T-helper 17 cell (primary cell): ENCODE results near the gene ZSCAN25. TPM values are rescaled to one million over a fixed set of nuclear protein-coding genes. Genes with fewer than 3 reads are reported as not detected.
"Not testable (repeated sequence)": the region's sequence is repeated elsewhere in the genome, so short reads cannot be mapped to it uniquely, and the experiment has no call there.

ENCODE experiments used
- ATAC-seq: fragments of 150-1000 bp; cut with Tn5 transposase; 2 replicates; pipeline ENCODE4 v1.10.0; 2021; ENCODE audit warnings: mild to moderate bottlenecking, moderate library complexity
- DNase-seq, 3 donors: peaks; one replicate each; pipeline versions ENCODE4 v3.0.0 to v3.0.0-alpha.2; 2020 to 2021
- H3K9me3 ChIP-seq: one replicate; pipeline ENCODE4 v1.7.0; 2013; ENCODE audit warnings: low read length, mild to moderate bottlenecking; ENCODE audit not compliant: control insufficient read depth, poor library complexity, severe bottlenecking
- H3K27ac Mint-ChIP-seq: one replicate; pipeline ENCODE4 v1.8.0; 2022; ENCODE audit warnings: mild to moderate bottlenecking, moderate library complexity, mixed read lengths
- H3K27me3 Mint-ChIP-seq: one replicate; pipeline ENCODE4 v1.8.0; 2022; ENCODE audit warnings: mixed read lengths
- H3K36me3 Mint-ChIP-seq: one replicate; pipeline ENCODE4 v1.8.0; 2022; ENCODE audit warnings: low read depth, mixed read lengths
- H3K4me1 Mint-ChIP-seq: one replicate; pipeline ENCODE4 v1.8.0; 2022; ENCODE audit warnings: mild to moderate bottlenecking, mixed read lengths
- H3K4me3 Mint-ChIP-seq: one replicate; pipeline ENCODE4 v1.8.0; 2022; ENCODE audit warnings: mild to moderate bottlenecking, moderate library complexity, mixed read lengths
- total RNA-seq, 4 donors: library from RNA in 2 of 4; stranded (reverse) in 2 of 4; gene quantifications; one replicate each; pipeline ENCODE4 v1.2.3 and lab custom pipeline; 2022 to 2026

The ZSCAN25 gene
- total RNA-seq, 2 donors from 2014 or later = 29.8 to 34.4 TPM

GRCh38 chr7:99639267-99639666 is 22.5 kb downstream of the ZSCAN25 start:
- no peak for DNase-seq
- H3K4me1 Mint-ChIP-seq = peaks cover 7% of the 10 kb centered on the region
- no peak overlapping the region for H3K4me3 Mint-ChIP-seq
- peaks cover 5% of the 10 kb centered on the region for H3K36me3 Mint-ChIP-seq
- peak overlapping the region; percentile 19 for H3K27ac Mint-ChIP-seq
- ATAC-seq = no peak
- H3K9me3 ChIP-seq = no peaks in the 10 kb centered on the region
- H3K27me3 Mint-ChIP-seq = no peaks in the 10 kb centered on the region

DNA sequence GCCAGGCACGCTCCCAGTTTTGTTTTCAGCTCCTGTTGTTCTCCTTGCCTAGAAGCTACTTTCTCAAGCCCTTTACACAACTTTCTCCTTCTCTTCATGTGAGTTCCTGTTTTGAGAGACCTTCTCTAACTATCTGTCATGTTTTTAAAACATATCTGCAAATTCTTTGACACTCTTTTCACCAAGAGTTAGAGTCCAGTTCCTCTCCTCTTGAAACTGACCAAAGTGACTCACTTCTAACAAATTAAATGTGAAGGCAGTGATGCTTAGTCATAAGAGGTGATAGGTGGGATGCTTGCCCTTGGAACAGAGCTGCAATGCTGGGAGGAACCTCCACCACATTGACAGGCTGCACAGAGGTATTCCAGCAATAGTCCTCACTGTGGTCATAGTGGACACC is 25.3 kb downstream of the ZSCAN25 start:
- no peaks in the 10 kb centered on the region for H3K9me3 ChIP-seq
- Mint-ChIP-seq H3K4me3 (no peak overlapping the region), H3K36me3 (peaks cover 10% of the 10 kb centered on the region), H3K27me3 (no peaks in the 10 kb centered on the region), H3K4me1 (peaks cover 8% of the 10 kb centered on the region), H3K27ac (no peak overlapping the region)
- no peak for ATAC-seq
- DNase-seq = no peak

- Mint-ChIP-seq H3K4me1 (peaks cover 12% of the 10 kb centered on the region), H3K4me3 (peak overlapping the region; percentile 19), H3K36me3 (peaks cover 13% of the 10 kb centered on the region), H3K27me3 (no peaks in the 10 kb centered on the region), H3K27ac (no peak overlapping the region)
- H3K9me3 ChIP-seq = no peaks in the 10 kb centered on the region
- ATAC-seq (no peak), DNase-seq (no peak)
Measured at GRCh38 chr7:99643464-99643863, 26.7 kb downstream of the ZSCAN25 start.

GRCh38 chr7:99644431-99644830 is 27.7 kb downstream of the ZSCAN25 start:
- H3K27me3 Mint-ChIP-seq = no peaks in the 10 kb centered on the region
- no peak overlapping the region for H3K27ac Mint-ChIP-seq
- H3K36me3 Mint-ChIP-seq = peaks cover 13% of the 10 kb centered on the region
- DNase-seq (no peak), ATAC-seq (no peak)
- peaks cover 12% of the 10 kb centered on the region for H3K4me1 Mint-ChIP-seq
- H3K4me3 Mint-ChIP-seq = no peak overlapping the region
- H3K9me3 ChIP-seq = no peaks in the 10 kb centered on the region

DNA sequence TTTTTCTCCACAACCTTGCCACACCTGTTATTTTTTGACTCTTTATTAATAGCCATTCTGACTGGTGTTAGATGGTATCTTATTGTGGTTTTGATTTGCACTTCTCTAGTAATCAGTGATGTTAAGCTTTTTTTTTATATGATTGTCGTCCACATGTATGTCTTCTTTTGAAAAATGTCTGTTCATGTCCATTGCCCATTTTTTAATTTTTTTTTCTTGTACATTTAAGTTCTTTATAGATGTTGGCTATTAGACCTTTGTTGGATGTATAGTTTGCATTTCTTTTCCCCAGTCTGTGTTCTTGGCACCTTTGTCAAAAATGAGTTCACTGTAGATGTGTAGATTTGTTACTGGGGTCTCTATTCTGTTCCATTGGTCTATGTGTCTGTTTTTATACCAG is 28.8 kb downstream of the ZSCAN25 start:
- Mint-ChIP-seq H3K4me3 (no peak overlapping the region), H3K4me1 (peaks cover 11% of the 10 kb centered on the region), H3K27ac (no peak overlapping the region), H3K27me3 (no peaks in the 10 kb centered on the region), H3K36me3 (peaks cover 14% of the 10 kb centered on the region)
- ATAC-seq = no peak
- H3K9me3 ChIP-seq = no peaks in the 10 kb centered on the region
- DNase-seq = no peak

DNA sequence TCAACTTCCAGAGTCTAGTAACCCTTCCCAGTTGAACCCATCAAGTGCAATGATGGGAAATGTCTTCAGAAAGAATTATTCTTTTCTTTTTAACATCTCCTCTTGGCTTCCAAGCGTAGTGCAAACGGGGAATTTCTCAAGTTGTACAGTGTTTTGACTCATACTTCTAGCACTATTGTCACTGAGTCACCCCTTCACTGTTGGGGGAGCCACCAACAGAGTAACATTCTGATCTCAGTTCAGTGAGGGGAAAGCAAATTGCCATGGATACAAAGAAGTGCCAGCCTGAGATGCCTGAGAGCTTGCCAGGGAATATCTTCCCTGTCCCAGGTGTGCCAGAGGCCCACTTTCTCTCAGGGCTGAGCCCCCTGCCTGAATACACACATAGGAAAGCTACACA is 32.1 kb downstream of the ZSCAN25 start:
- Mint-ChIP-seq H3K27ac (no peak overlapping the region), H3K36me3 (peaks cover 13% of the 10 kb centered on the region), H3K4me1 (peaks cover 11% of the 10 kb centered on the region), H3K4me3 (no peak overlapping the region), H3K27me3 (no peaks in the 10 kb centered on the region)
- DNase-seq (no peak), ATAC-seq (no peak)
- no peaks in the 10 kb centered on the region for H3K9me3 ChIP-seq

DNA sequence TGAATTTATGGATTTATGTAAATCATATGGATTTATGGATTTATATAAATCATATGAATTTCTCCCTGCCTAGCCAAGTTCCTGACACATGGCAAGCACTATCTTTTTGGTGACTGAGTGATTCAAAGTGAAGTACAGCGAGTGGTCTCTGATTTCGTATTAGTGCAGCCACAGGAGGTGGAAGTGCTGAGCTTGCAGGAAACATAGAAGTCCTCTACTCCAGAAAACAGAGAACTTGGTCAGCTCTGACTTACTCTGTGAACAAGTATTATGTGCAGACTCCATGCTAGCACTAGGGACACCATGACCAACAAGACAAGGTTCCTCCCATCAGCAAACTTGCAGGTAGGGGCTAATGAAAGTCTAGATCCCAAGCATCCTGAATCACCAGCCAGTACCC is 34.5 kb downstream of the ZSCAN25 start:
- DNase-seq = no peak
- Mint-ChIP-seq H3K36me3 (peaks cover 6% of the 10 kb centered on the region), H3K27me3 (no peaks in the 10 kb centered on the region), H3K27ac (no peak overlapping the region), H3K4me3 (no peak overlapping the region), H3K4me1 (peaks cover 8% of the 10 kb centered on the region)
- H3K9me3 ChIP-seq = no peaks in the 10 kb centered on the region
- ATAC-seq = no peak

- Mint-ChIP-seq H3K4me3 (no peak overlapping the region), H3K27me3 (no peaks in the 10 kb centered on the region), H3K36me3 (peaks cover 2% of the 10 kb centered on the region), H3K4me1 (peaks cover 6% of the 10 kb centered on the region), H3K27ac (no peak overlapping the region)
- no peak for ATAC-seq
- no peak for DNase-seq
- no peaks in the 10 kb centered on the region for H3K9me3 ChIP-seq
Measured at GRCh38 chr7:99652671-99653070, 35.9 kb downstream of the ZSCAN25 start.

- not testable (repeated sequence) for H3K9me3 ChIP-seq, ATAC-seq, H3K27me3 Mint-ChIP-seq, DNase-seq, H3K4me3 Mint-ChIP-seq, H3K36me3 Mint-ChIP-seq, H3K4me1 Mint-ChIP-seq, H3K27ac Mint-ChIP-seq
Measured at GRCh38 chr7:99653269-99653668, 36.5 kb downstream of the ZSCAN25 start.

DNA sequence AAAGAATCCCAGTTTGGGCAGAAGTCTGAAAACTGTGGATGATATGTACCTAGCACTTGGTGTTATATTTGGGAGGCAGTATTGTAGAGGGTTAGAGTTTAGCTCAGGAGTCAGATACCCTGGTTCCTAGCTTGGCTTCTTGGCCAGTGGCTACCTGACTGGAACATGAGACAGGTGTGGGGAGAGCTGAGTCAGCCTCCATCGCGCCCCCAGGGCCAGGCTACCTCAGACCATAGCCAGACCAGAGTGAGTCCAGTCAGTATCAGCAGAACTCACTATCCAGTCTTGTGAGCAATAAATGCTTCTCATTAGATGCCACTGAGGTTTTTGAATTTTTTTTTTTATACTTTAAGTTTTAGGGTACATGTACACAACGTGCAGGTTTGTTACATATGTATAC is 37.0 kb downstream of the ZSCAN25 start:
- Mint-ChIP-seq H3K4me3 (no peak overlapping the region), H3K36me3 (peaks cover 2% of the 10 kb centered on the region), H3K4me1 (peaks cover 3% of the 10 kb centered on the region), H3K27ac (no peak overlapping the region), H3K27me3 (no peaks in the 10 kb centered on the region)
- ATAC-seq = no peak
- DNase-seq = no peak
- no peaks in the 10 kb centered on the region for H3K9me3 ChIP-seq

DNA sequence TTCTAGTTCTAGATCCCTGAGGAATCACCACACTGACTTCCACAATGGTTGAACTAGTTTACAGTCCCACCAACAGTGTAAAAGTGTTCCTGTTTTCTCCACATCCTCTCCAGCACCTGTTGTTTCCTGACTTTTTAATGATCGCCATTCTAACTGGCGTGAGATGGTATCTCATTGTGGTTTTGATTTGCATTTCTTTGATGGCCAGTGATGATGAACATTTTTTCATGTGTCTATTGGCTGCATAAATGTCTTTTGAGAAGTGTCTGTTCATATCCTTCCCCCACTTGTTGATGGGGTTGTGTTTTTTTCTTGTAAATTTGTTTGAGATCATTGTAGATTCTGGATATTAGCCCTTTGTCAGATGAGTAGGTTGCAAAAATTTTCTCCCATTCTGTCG is 37.9 kb downstream of the ZSCAN25 start:
- not testable (repeated sequence) for H3K9me3 ChIP-seq, H3K27ac Mint-ChIP-seq, ATAC-seq, H3K4me3 Mint-ChIP-seq, H3K27me3 Mint-ChIP-seq, H3K36me3 Mint-ChIP-seq, H3K4me1 Mint-ChIP-seq, DNase-seq

DNA sequence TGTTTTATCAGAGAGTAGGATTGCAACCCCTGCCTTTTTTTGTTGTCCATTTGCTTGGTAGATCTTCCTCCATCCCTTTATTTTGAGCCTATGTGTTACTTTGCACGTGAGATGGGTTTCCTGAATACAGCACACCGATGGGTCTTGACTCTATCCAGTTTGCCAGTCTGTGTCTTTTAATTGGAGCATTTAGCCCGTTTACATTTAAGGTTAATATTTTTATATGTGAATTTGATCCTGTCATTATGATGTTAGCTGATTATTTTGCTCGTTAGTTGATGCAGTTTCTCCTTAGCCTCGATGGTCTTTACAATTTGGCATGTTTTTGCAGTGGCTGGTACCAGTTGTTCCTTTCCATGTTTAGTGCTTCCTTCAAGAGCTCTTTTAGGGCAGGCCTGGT is 41.1 kb downstream of the ZSCAN25 start:
- H3K27me3 Mint-ChIP-seq, H3K27ac Mint-ChIP-seq, H3K36me3 Mint-ChIP-seq, H3K4me3 Mint-ChIP-seq, H3K9me3 ChIP-seq, ATAC-seq, H3K4me1 Mint-ChIP-seq, DNase-seq: not testable (repeated sequence)

DNA sequence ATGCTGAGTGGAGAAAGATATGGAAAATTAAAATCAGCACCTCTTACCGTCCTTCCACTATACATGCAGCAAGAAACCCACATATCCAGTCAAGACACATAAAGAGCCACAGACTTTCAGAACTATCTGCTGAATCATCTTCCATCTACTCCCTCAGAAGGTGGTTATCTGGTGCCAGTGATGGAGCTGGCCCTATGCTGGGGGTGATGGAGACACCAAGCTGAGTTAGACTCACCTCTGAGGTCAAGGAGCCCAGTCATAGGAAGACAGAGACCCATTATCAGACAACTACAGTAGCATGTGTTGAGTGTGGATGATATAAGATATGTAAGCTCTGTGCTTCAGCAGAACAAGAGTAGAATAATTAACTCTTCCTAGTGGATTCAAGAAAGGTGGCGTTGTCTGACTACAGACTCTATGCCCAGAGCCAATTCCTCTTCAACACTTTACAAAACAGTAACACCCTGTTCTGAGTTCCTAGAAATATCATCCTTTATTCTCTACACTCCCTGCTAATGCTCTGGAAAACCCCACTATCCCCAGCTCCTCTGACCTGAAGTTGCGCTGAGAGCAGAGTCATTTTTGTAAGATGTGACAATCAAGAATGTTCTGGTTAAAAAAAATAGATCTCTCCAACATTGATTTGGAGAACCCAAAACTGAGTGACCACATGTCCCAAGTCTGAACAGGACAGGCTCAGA is 48.7 kb downstream of the ZSCAN25 start:
- DNase-seq = no peak
- no peak overlapping the region for H3K4me3 Mint-ChIP-seq
- no peaks in the 10 kb centered on the region for H3K27me3 Mint-ChIP-seq
- peaks cover under 1% of the 10 kb centered on the region for H3K4me1 Mint-ChIP-seq
- peaks cover 2% of the 10 kb centered on the region for H3K36me3 Mint-ChIP-seq
- H3K27ac Mint-ChIP-seq = no peak overlapping the region
- no peak for ATAC-seq
- no peaks in the 10 kb centered on the region for H3K9me3 ChIP-seq

- Mint-ChIP-seq H3K27me3 (no peaks in the 10 kb centered on the region), H3K36me3 (peaks cover 2% of the 10 kb centered on the region), H3K27ac (no peak overlapping the region), H3K4me3 (no peak overlapping the region), H3K4me1 (no peaks in the 10 kb centered on the region)
- DNase-seq (no peak), ATAC-seq (no peak)
- no peaks in the 10 kb centered on the region for H3K9me3 ChIP-seq
Measured at GRCh38 chr7:99666013-99666395, 49.3 kb downstream of the ZSCAN25 start.
